ENCODE results near the gene MAML3. TPM values are rescaled to one million over a fixed set of nuclear protein-coding genes. Genes with fewer than 3 reads are reported as not detected.

Gene MAML3
- total RNA-seq, 1 experiment from 2014 or later, result 20.8 TPM

GRCh38 chr4:139833151-139833910, 320.7 kb downstream of the MAML3 start:
- no peaks in the 10 kb centered on the region for H3K36me3 ChIP-seq (ENCODE audit: insufficient read depth, low read length)
- H3K4me1 ChIP-seq (ENCODE audit: low read length), result no peaks in the 10 kb centered on the region
- H3K9me3 ChIP-seq (ENCODE audit: low read length), result no peaks in the 10 kb centered on the region
- no peaks in the 10 kb centered on the region for H3K27me3 ChIP-seq (ENCODE audit: low read length)
- no peak overlapping the region for H3K4me3 ChIP-seq (ENCODE audit: low read length)
- H3K79me2 ChIP-seq (ENCODE audit: low read length), result peaks cover 25% of the 10 kb centered on the region
- H3K9me2 ChIP-seq (replicated peaks; ENCODE audit: insufficient read depth, low read length), result no peaks in the 10 kb centered on the region
- no peak overlapping the region for H3K9ac ChIP-seq (ENCODE audit: low read length)
- no peaks in the 10 kb centered on the region for H4K20me1 ChIP-seq (ENCODE audit: insufficient read depth, low read depth, low read length)
- DNase-seq, result no peak
- H3K4me2 ChIP-seq (ENCODE audit: low read depth, low read length, poor library complexity, severe bottlenecking), result no peak overlapping the region
- no peak overlapping the region for H2AFZ ChIP-seq (ENCODE audit: low read length)
- no peak overlapping the region for H3K27ac ChIP-seq (ENCODE audit: low read length)

GRCh38 chr4:139828966-139829664, 324.9 kb downstream of the MAML3 start:
- H3K9ac ChIP-seq (ENCODE audit: low read length), result no peak overlapping the region
- H3K4me1 ChIP-seq (ENCODE audit: low read length), result peaks cover 9% of the 10 kb centered on the region
- H3K27me3 ChIP-seq (ENCODE audit: low read length), result no peaks in the 10 kb centered on the region
- H3K4me3 ChIP-seq (ENCODE audit: low read length), result no peak overlapping the region
- no peaks in the 10 kb centered on the region for H3K9me3 ChIP-seq (ENCODE audit: low read length)
- no peak overlapping the region for H3K27ac ChIP-seq (ENCODE audit: low read length)
- DNase-seq, result no peak
- H3K79me2 ChIP-seq (ENCODE audit: low read length), result peaks cover 37% of the 10 kb centered on the region
- no peak overlapping the region for H3K4me2 ChIP-seq (ENCODE audit: low read depth, low read length, poor library complexity, severe bottlenecking)
- no peaks in the 10 kb centered on the region for H3K36me3 ChIP-seq (ENCODE audit: insufficient read depth, low read length)
- no peaks in the 10 kb centered on the region for H3K9me2 ChIP-seq (replicated peaks; ENCODE audit: insufficient read depth, low read length)
- no peaks in the 10 kb centered on the region for H4K20me1 ChIP-seq (ENCODE audit: insufficient read depth, low read depth, low read length)
- no peak overlapping the region for H2AFZ ChIP-seq (ENCODE audit: low read length)

- no peak overlapping the region for H3K4me2 ChIP-seq (ENCODE audit: low read depth, low read length, poor library complexity, severe bottlenecking)
- peaks cover 9% of the 10 kb centered on the region for H3K4me1 ChIP-seq (ENCODE audit: low read length)
- H3K9me3 ChIP-seq (ENCODE audit: low read length), result no peaks in the 10 kb centered on the region
- H3K27me3 ChIP-seq (ENCODE audit: low read length), result no peaks in the 10 kb centered on the region
- H2AFZ ChIP-seq (ENCODE audit: low read length), result no peak overlapping the region
- peaks cover 5% of the 10 kb centered on the region; the same call in 1 of the 2 replicates for H4K20me1 ChIP-seq (ENCODE audit: insufficient read depth, low read depth, low read length)
- no peak overlapping the region for H3K27ac ChIP-seq (ENCODE audit: low read length)
- no peaks in the 10 kb centered on the region for H3K9me2 ChIP-seq (replicated peaks; ENCODE audit: insufficient read depth, low read length)
- H3K79me2 ChIP-seq (ENCODE audit: low read length), result peaks cover 33% of the 10 kb centered on the region
- DNase-seq, result no peak
- H3K36me3 ChIP-seq (ENCODE audit: insufficient read depth, low read length), result no peaks in the 10 kb centered on the region
- H3K9ac ChIP-seq (ENCODE audit: low read length), result no peak overlapping the region
- no peak overlapping the region for H3K4me3 ChIP-seq (ENCODE audit: low read length)
Observed at GRCh38 chr4:139826426-139826825, 327.6 kb downstream of the MAML3 start.

- Histone ChIP-seq H3K4me3 (ENCODE audit: low read length) (no peak overlapping the region), H3K27ac (ENCODE audit: low read length) (no peak overlapping the region), H3K27me3 (ENCODE audit: low read length) (no peaks in the 10 kb centered on the region), H3K9me3 (ENCODE audit: low read length) (no peaks in the 10 kb centered on the region), H3K4me1 (ENCODE audit: low read length) (peaks cover 9% of the 10 kb centered on the region), H3K9ac (ENCODE audit: low read length) (no peak overlapping the region), H4K20me1 (ENCODE audit: insufficient read depth, low read depth, low read length) (peaks cover 5% of the 10 kb centered on the region; the same call in 1 of the 2 replicates), H3K36me3 (ENCODE audit: insufficient read depth, low read length) (no peaks in the 10 kb centered on the region), H3K9me2 (replicated peaks; ENCODE audit: insufficient read depth, low read length) (no peaks in the 10 kb centered on the region), H2AFZ (ENCODE audit: low read length) (no peak overlapping the region), H3K4me2 (ENCODE audit: low read depth, low read length, poor library complexity, severe bottlenecking) (no peak overlapping the region), H3K79me2 (ENCODE audit: low read length) (peaks cover 39% of the 10 kb centered on the region)
- DNase-seq, result no peak
Observed at GRCh38 chr4:139825523-139826014, 328.4 kb downstream of the MAML3 start.

- no peak for DNase-seq
- H3K79me2 ChIP-seq (ENCODE audit: low read length), result peaks cover 41% of the 10 kb centered on the region
- H3K9me3 ChIP-seq (ENCODE audit: low read length), result no peaks in the 10 kb centered on the region
- no peaks in the 10 kb centered on the region for H3K9me2 ChIP-seq (replicated peaks; ENCODE audit: insufficient read depth, low read length)
- no peak overlapping the region for H3K4me3 ChIP-seq (ENCODE audit: low read length)
- H4K20me1 ChIP-seq (ENCODE audit: insufficient read depth, low read depth, low read length), result peaks cover 5% of the 10 kb centered on the region; the same call in 1 of the 2 replicates
- no peaks in the 10 kb centered on the region for H3K27me3 ChIP-seq (ENCODE audit: low read length)
- H3K4me2 ChIP-seq (ENCODE audit: low read depth, low read length, poor library complexity, severe bottlenecking), result no peak overlapping the region
- no peak overlapping the region for H3K27ac ChIP-seq (ENCODE audit: low read length)
- H2AFZ ChIP-seq (ENCODE audit: low read length), result no peak overlapping the region
- no peak overlapping the region for H3K9ac ChIP-seq (ENCODE audit: low read length)
- H3K4me1 ChIP-seq (ENCODE audit: low read length), result peaks cover 9% of the 10 kb centered on the region
- H3K36me3 ChIP-seq (ENCODE audit: insufficient read depth, low read length), result no peaks in the 10 kb centered on the region
Observed at GRCh38 chr4:139824882-139825522, 329.0 kb downstream of the MAML3 start.

- no peaks in the 10 kb centered on the region for H3K9me2 ChIP-seq (replicated peaks; ENCODE audit: insufficient read depth, low read length)
- peaks cover 49% of the 10 kb centered on the region for H3K79me2 ChIP-seq (ENCODE audit: low read length)
- H3K9me3 ChIP-seq (ENCODE audit: low read length), result no peaks in the 10 kb centered on the region
- H3K4me2 ChIP-seq (ENCODE audit: low read depth, low read length, poor library complexity, severe bottlenecking), result no peak overlapping the region
- peaks cover 9% of the 10 kb centered on the region for H3K4me1 ChIP-seq (ENCODE audit: low read length)
- no peaks in the 10 kb centered on the region for H3K27me3 ChIP-seq (ENCODE audit: low read length)
- no peaks in the 10 kb centered on the region for H3K36me3 ChIP-seq (ENCODE audit: insufficient read depth, low read length)
- no peak overlapping the region for H3K27ac ChIP-seq (ENCODE audit: low read length)
- no peak overlapping the region for H3K9ac ChIP-seq (ENCODE audit: low read length)
- H4K20me1 ChIP-seq (ENCODE audit: insufficient read depth, low read depth, low read length), result peaks cover 5% of the 10 kb centered on the region; the same call in 1 of the 2 replicates
- H3K4me3 ChIP-seq (ENCODE audit: low read length), result no peak overlapping the region
- H2AFZ ChIP-seq (ENCODE audit: low read length), result no peak overlapping the region
- DNase-seq, result no peak
Observed at GRCh38 chr4:139823746-139824145, 330.2 kb downstream of the MAML3 start.

GRCh38 chr4:139823345-139823744, 330.6 kb downstream of the MAML3 start:
- no peaks in the 10 kb centered on the region for H3K27me3 ChIP-seq (ENCODE audit: low read length)
- H3K9ac ChIP-seq (ENCODE audit: low read length), result no peak overlapping the region
- no peak overlapping the region for H3K4me2 ChIP-seq (ENCODE audit: low read depth, low read length, poor library complexity, severe bottlenecking)
- H3K4me3 ChIP-seq (ENCODE audit: low read length), result no peak overlapping the region
- no peaks in the 10 kb centered on the region for H3K36me3 ChIP-seq (ENCODE audit: insufficient read depth, low read length)
- peaks cover 9% of the 10 kb centered on the region for H3K4me1 ChIP-seq (ENCODE audit: low read length)
- DNase-seq, result no peak
- peaks cover 53% of the 10 kb centered on the region for H3K79me2 ChIP-seq (ENCODE audit: low read length)
- H2AFZ ChIP-seq (ENCODE audit: low read length), result no peak overlapping the region
- no peaks in the 10 kb centered on the region for H3K9me3 ChIP-seq (ENCODE audit: low read length)
- peaks cover 5% of the 10 kb centered on the region; the same call in 1 of the 2 replicates for H4K20me1 ChIP-seq (ENCODE audit: insufficient read depth, low read depth, low read length)
- H3K9me2 ChIP-seq (replicated peaks; ENCODE audit: insufficient read depth, low read length), result no peaks in the 10 kb centered on the region
- no peak overlapping the region for H3K27ac ChIP-seq (ENCODE audit: low read length)

- no peak for DNase-seq
- no peaks in the 10 kb centered on the region for H3K9me3 ChIP-seq (ENCODE audit: low read length)
- H3K9me2 ChIP-seq (replicated peaks; ENCODE audit: insufficient read depth, low read length), result no peaks in the 10 kb centered on the region
- no peak overlapping the region for H3K4me3 ChIP-seq (ENCODE audit: low read length)
- H3K4me1 ChIP-seq (ENCODE audit: low read length), result peaks cover 9% of the 10 kb centered on the region
- peaks cover 47% of the 10 kb centered on the region for H3K79me2 ChIP-seq (ENCODE audit: low read length)
- H4K20me1 ChIP-seq (ENCODE audit: insufficient read depth, low read depth, low read length), result peaks cover 9% of the 10 kb centered on the region; the same call in 1 of the 2 replicates
- H3K36me3 ChIP-seq (ENCODE audit: insufficient read depth, low read length), result no peaks in the 10 kb centered on the region
- no peak overlapping the region for H3K27ac ChIP-seq (ENCODE audit: low read length)
- no peak overlapping the region for H3K9ac ChIP-seq (ENCODE audit: low read length)
- H3K27me3 ChIP-seq (ENCODE audit: low read length), result no peaks in the 10 kb centered on the region
- no peak overlapping the region for H2AFZ ChIP-seq (ENCODE audit: low read length)
- H3K4me2 ChIP-seq (ENCODE audit: low read depth, low read length, poor library complexity, severe bottlenecking), result no peak overlapping the region
Observed at GRCh38 chr4:139822391-139822790, 331.6 kb downstream of the MAML3 start.

Data from Karpas-422 (cell line).